Ascending aorta (tissue), 2 donors: ENCODE results near the gene GMPR. TPM values are rescaled to one million over a fixed set of nuclear protein-coding genes. Genes with fewer than 3 reads are reported as not detected.

ENCODE experiments used
- DNase-seq, 2 donors: peaks; one replicate each; pipeline ENCODE4 v3.0.0-alpha.2; 2019; ENCODE audit warnings: low spot score in 2 of 2
- H3K27ac ChIP-seq, 2 donors: fragments of 200-600 bp; sonication (generic); one replicate each; pipeline ENCODE4 v1.5.1; 2016 to 2017; ENCODE audit warnings: mild to moderate bottlenecking in 1 of 2
- H3K27me3 ChIP-seq: fragments of 200-600 bp; sonication (generic); one replicate; pipeline ENCODE4 v1.5.1; 2017
- H3K36me3 ChIP-seq, 2 donors: fragments of 200-600 bp; sonication (generic); one replicate each; pipeline ENCODE4 v1.5.1; 2016
- H3K4me1 ChIP-seq, 2 donors: fragments of 200-600 bp; sonication (generic); one replicate each; pipeline ENCODE4 v1.5.1; 2016 to 2017; ENCODE audit warnings: mild to moderate bottlenecking in 1 of 2
- H3K4me3 ChIP-seq, 2 donors: fragments of 200-600 bp; sonication (generic); one replicate each; pipeline ENCODE4 v1.5.1; 2016 to 2017; ENCODE audit warnings: mild to moderate bottlenecking in 1 of 2
- H3K9me3 ChIP-seq, 2 donors: fragments of 200-600 bp; sonication (generic); one replicate each; pipeline ENCODE4 v1.5.1; 2016
- intact Hi-C: fragments of 100-400 bp; cut with DNase I; formaldehyde crosslinking; loops from one replicate; pipeline ENCODE4 v1.15.1; 2023
- total RNA-seq: library from RNA; depleted of rRNA; stranded (reverse); fragments of >200 nt; gene quantifications from one replicate; pipeline ENCODE4 v1.1.0, GENCODE V29; 2016
- TF ChIP-seq, protein P1 (sequence below), 3 experiments: fragments of 200-600 bp in 2 of 3; fragments of 450-650 bp in 1 of 3; sonication (generic) in 2 of 3; IDR thresholded peaks; one replicate each; pipeline ENCODE4 v1.5.1; 2016 to 2019; ENCODE audit warnings: antibody characterized with exemption in 3 of 3, mild to moderate bottlenecking in 1 of 3, moderate library complexity in 1 of 3

Gene GMPR
- total RNA-seq, 1 donor from 2014 or later: 18.4 TPM

DNA sequence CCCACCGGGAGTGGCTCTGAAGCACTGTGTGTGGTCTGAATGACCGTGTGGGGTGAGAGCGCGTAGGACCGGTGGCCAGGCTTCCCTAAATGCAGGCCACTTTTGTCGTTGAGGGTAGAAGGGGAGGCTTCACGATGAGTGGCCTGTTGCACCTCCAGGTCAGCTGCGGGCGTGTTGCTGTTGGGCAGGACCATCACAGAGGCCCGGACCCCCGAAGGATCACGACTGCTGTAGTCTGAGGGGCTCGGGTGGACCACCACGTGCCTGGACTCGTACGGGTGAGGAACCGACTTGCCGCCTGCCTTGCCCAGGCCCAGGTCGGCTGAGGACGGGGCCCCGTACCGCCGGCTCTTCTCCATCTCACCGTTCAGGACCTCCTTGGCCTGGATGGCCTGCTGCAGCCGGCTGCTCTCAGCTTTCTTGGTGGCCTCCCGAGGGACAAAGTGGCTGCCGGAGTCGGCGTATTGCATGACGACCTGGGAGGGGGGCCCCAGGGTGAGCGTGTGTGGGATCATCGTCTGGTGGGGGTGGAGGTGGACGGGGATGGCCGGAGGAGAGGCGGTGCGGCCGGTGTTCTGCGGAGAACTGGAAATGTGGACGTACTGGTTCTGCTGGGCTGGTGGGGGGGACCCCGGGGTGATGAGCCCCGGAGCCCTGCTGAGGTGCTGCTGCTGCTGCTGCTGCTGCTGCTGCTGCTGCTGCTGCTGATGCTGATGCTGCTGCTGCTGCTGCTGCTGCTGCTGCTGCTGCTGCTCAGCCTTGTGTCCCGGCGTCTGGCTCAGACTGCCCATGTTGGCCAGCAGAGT lies 88.8 kb downstream of the GMPR start:
- no peaks in the 10 kb centered on the region for H3K9me3 ChIP-seq
- H3K27ac ChIP-seq: no peak overlapping the region
- no peak for DNase-seq
- peaks cover 17 to 21% of the 10 kb centered on the region in 2 donors for H3K36me3 ChIP-seq
- H3K4me3 ChIP-seq: no peak overlapping the region
- H3K27me3 ChIP-seq: no peaks in the 10 kb centered on the region
- H3K4me1 ChIP-seq: peaks cover 0 to 20% of the 10 kb centered on the region in 2 donors
- TF ChIP-seq, protein P1, sequence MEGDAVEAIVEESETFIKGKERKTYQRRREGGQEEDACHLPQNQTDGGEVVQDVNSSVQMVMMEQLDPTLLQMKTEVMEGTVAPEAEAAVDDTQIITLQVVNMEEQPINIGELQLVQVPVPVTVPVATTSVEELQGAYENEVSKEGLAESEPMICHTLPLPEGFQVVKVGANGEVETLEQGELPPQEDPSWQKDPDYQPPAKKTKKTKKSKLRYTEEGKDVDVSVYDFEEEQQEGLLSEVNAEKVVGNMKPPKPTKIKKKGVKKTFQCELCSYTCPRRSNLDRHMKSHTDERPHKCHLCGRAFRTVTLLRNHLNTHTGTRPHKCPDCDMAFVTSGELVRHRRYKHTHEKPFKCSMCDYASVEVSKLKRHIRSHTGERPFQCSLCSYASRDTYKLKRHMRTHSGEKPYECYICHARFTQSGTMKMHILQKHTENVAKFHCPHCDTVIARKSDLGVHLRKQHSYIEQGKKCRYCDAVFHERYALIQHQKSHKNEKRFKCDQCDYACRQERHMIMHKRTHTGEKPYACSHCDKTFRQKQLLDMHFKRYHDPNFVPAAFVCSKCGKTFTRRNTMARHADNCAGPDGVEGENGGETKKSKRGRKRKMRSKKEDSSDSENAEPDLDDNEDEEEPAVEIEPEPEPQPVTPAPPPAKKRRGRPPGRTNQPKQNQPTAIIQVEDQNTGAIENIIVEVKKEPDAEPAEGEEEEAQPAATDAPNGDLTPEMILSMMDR (IDR thresholded peaks at IDR 0.05): no peak
- intact Hi-C loops: no loop called here

DNA sequence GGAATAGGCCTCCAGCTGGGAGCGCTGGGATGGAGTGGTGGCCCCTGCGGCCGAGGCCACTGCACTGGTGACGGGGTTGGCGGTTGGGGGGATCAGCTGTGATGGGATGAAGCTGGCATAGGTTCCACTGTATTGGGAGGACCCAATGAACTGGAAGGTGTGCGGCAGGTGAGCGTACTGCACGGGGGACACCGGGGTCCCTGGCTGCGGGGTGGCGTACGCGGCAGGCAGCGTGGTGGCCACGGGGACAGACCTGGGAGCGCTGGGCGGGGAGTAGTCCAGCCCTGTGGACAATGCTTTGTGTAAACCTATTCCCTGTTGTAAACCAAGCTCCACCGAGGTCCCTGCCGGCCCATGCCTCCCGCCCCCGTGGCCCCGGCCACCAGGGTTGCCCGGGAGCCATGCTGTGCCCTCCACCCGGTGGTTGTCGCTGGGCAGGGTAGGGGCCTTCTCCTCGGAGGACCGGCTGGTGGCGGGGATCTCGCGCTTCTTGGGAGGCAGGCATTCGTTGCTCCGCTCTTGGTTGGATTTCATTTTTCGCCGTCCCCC lies 89.5 kb downstream of the GMPR start:
- no peak overlapping the region for H3K27ac ChIP-seq
- no peak for DNase-seq
- intact Hi-C loops: no loop called here
- no peak overlapping the region for H3K4me3 ChIP-seq
- H3K9me3 ChIP-seq: no peaks in the 10 kb centered on the region
- H3K36me3 ChIP-seq: peaks cover 17 to 21% of the 10 kb centered on the region in 2 donors
- peaks cover 0 to 14% of the 10 kb centered on the region in 2 donors for H3K4me1 ChIP-seq
- no peaks in the 10 kb centered on the region for H3K27me3 ChIP-seq
- TF ChIP-seq, protein P1 (IDR thresholded peaks at IDR 0.05): no peak

DNA sequence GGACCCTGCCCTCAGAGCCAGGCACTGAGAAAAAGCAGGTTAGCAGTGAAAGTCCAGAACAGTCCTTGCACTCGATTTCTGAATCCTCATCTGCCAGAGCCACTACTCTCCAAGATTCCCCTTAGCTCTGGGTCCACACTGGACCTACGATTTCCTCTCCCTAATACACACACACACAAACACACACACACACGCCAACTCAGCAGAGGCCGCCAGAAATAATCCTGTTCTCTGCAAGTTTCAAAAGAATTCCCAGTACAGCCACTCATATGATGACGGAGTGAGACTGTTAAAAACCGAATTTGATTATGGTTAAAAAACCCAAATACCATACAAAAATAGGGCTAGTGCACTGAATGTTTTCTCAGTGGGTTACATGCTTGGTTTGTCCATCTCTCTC lies 90.8 kb downstream of the GMPR start:
- H3K27ac ChIP-seq: no peak overlapping the region
- H3K4me3 ChIP-seq: no peak overlapping the region
- DNase-seq: no peak
- H3K27me3 ChIP-seq: no peaks in the 10 kb centered on the region
- intact Hi-C loops: no loop called here
- H3K4me1 ChIP-seq: peaks cover 0 to 8% of the 10 kb centered on the region in 2 donors
- peaks cover 17 to 21% of the 10 kb centered on the region in 2 donors for H3K36me3 ChIP-seq
- TF ChIP-seq, protein P1 (IDR thresholded peaks at IDR 0.05): no peak
- H3K9me3 ChIP-seq: no peaks in the 10 kb centered on the region

DNA sequence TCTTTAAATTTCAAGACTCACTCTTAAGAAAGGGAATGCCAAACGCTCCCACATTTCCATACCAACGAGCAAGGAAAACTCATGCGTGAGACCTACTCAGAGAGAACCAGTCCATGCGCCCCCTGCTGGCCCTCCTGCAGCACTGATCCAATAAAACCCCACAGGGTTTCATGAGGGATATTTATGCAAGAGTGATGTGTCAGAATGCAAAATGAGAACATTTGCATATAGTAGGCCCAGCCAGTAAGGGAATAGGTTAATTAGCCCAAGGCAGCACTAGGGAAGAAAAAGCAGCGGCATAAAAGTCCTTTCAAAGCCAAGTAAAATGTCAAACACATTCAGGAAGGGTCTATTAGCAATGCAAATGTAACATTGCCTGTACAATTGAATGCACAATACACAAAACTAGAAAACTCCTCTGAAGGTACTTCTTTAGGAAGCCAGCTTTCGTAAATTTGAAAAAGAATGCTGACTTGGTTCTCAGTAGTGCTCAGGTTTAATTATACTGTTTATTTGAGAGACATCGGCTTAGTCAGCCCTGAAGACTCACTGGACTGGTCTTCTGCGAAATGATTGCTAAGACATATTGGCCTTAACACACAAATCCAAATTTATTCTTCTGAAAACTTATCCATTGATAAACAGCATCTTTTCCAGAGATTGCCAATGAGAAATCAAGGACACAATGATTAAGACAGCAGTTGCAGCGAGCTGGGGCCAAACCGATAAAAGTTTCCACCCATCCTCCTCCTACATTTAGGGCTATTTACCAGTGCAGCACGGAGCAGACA lies 93.2 kb downstream of the GMPR start:
- Histone ChIP-seq H3K4me3 (no peak overlapping the region), H3K9me3 (no peaks in the 10 kb centered on the region), H3K36me3 (peaks cover 9 to 15% of the 10 kb centered on the region in 2 donors), H3K27me3 (no peaks in the 10 kb centered on the region), H3K27ac (no peak overlapping the region), H3K4me1 (peaks cover 0 to 11% of the 10 kb centered on the region in 2 donors)
- intact Hi-C loops: loop anchor here (1.0 to 10.0 kb wide), 7 partner anchors 15 to 703 kb away; no protein-coding TSS in a partner anchor
- peak; percentile 33 to 72 for DNase-seq
- TF ChIP-seq, protein P1 (IDR thresholded peaks at IDR 0.05): peak; percentile 90 to 94 (median 92)

DNA sequence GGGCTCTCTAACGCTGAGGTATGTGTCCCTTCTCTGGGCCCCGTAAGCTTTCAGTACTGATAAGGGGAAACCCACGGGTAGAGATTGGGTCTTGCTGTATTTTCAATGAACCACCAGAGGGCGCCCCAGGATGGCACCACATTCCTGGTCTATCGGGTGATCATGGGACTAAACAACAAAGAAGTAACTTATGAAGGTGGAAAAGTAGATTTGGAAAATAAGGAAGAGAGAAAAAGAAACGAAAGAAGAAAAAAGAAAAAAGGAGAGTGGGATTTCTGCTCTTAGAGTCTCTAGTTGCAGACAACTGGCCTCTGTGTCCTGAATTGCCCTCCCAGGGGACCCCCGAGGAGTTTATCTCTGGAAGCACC lies 93.8 kb downstream of the GMPR start:
- Histone ChIP-seq H3K4me3 (no peak overlapping the region), H3K9me3 (no peaks in the 10 kb centered on the region), H3K36me3 (peaks cover 4 to 9% of the 10 kb centered on the region in 2 donors), H3K27ac (no peak overlapping the region), H3K4me1 (peaks cover 0 to 17% of the 10 kb centered on the region in 2 donors), H3K27me3 (no peaks in the 10 kb centered on the region)
- intact Hi-C loops: loop anchor here (1.0 to 10.0 kb wide), 6 partner anchors 45 to 703 kb away; no protein-coding TSS in a partner anchor
- DNase-seq: peak in 1 of 2 donors; percentile 87
- TF ChIP-seq, protein P1 (IDR thresholded peaks at IDR 0.05): peak; percentile 87 to 92 (median 91)
